CD4-positive, alpha-beta T cell treated with Interleukin-15 for 1 hour (primary cell): Measurements from ENCODE around the gene CRIM1.

Experiments
- DNase-seq: peaks from one replicate; pipeline ENCODE4 v3.0.0-alpha.2; 2020

CRIM1 gene

DNA sequence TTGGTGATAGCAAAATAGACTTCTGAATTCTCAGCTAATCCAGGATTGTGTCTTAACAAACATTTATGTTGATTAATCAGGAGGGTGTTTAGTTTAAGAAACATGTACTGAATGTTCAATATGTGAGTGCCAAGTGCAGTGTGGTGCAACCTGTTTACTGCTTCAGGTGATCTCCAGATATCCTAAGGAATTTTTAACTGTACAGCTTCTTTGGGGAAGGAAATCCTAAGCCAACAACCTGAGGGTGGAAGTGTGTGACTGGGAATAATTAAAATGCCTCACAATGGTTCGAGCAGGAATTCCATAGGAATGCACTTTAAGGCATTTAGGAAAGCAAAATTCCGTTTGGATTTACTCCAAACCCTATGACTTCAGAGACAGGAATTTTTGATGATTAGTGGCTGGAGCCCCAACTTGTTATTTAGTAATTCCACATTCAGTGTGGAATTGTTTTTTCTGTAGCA is 16.4 kb downstream of the CRIM1 start:
- no peak for DNase-seq

DNA sequence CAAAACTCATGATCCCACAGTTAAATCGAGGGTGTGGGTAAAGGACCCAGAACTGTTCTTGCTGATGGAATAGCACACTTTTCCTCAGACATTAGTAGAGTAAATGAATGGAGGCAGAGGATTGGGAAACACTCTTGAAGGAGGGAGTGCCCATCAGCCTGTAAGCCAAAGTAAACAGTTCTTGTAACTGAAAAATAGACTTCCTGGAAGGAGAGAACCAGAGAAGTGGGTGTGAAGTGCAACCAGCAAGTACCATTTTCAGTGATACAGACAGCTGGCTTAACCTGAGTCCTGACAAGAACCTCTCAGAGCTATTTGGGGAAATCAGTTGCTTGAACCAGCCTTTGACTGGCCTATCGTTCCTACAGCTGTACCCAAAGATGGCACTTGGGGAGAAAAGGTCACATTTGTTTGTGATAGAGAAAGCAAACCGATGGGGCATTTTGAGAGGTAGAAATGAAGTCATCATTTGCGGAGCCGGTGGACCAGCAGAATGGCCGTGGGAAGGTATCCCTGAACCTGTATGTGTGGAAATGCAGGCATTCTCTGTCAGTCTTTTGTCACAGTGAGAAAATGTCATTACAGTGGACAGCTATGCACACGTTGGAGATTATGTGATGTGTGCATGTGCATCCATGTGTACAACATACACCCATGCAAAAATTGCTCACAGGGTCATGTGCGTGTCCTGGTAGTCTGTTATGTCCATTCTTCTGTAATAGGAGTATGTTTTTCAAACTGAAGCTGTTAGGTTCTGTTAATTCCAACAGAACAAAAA is 17.8 kb downstream of the CRIM1 start:
- DNase-seq: no peak

DNA sequence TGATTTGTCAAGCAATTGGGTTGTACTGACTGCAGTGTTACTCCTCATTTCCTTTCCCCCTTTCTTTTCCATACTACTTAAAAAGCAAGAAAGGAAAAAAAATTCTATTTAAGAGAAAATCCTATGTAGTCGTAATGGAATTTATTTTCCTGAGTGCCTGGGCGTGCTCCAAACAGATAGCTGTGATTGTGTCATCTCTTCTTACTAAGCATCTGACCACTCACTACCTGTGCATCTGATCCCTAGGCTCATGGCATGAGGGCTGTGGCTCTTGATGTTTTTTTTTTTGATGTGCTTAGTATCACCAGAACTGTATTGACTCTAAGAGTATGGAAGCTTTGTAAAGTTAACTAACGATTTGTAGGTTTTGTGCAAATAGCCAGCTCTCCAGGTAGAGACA is 19.0 kb downstream of the CRIM1 start:
- DNase-seq: no peak

DNA sequence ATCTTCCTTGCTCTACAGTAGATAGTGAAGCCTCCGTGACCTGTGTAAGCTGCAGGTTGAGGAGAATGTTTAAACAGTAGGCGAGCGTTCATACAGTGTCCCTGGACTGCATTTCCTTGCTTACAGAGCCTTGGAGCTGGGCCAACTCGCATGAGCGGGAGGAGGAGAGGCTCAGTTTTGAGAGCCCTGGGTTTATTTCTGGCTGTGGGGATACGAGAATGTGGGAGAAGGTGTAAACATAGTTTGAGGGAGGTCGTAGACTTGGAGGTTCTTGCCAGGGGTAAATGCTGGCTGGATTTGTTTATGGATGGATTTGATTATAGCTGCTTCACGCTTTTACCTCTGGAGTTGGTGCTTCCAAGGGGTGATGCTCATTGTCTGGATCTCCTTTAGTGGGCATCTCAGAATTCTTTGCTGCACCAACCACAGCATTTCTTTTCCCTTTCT is 20.8 kb downstream of the CRIM1 start:
- DNase-seq: no peak

DNA sequence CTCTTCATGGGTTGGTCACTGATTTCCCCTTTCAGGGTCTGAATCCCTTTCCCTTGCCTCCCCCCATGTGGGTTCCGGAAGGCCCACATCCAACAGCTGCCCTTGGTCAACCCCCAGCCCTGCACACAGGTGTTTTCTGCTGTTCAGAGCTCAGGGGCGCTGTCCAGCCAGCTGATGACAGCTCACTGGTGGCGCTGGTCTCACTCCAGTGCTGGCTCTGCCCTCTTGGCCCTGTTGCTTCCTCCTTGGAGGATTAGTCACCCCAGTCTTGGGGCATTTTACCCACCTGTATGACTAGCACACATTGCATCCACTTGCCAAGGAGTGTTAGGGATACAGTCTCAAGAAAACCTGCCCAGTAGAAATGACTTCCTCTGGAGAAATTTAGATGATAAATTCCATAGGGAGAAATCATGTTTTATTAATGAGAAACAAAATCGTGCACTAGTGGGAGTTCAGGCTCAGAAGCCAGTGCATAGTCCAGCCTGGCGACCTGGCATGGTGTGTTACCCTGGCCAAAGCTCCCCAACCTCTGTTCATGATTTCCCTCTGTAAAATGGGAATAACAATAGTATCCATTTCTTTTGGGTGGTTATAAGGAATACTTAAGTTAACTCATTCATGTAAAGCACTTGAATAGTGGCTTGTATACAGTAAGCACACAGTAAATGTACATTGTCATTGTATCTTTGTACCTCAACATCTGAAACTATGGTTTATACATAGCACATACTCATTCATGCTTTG is 21.6 kb downstream of the CRIM1 start:
- DNase-seq: no peak

DNA sequence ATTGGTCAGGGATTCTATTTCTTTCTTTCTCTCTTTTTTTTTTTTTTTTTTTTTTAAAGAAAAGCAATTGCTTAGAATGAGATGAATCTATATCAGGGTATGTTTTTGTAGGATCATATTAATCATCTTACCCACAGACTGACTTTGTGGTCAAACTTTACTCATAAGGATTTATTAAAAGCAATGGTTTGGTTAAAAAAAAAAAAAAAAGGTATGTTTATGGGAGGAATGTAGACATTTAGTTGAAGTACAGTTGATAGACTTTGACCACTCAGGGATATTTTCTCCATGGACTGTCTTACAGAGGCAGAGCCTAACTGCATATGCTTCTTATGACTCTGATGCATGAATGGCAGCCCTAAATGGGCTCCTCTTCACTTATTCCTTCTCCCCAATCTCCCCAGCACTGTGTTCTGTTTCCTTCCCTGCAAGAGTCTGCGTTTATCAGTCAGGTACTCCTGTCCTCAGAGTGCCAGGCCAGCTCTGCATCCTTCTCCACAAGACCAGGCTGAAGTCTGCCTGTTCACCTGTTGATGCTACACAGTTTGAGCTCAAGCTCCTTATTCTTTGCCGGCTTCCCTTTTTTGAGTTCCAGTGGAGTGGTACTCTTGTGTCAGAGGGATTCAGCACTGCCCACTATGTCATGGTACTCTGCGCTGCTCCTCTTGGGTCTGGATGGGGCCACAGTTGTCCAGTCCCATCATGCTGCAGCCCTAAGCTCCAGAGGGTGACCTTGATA is 24.3 kb downstream of the CRIM1 start:
- no peak for DNase-seq

DNA sequence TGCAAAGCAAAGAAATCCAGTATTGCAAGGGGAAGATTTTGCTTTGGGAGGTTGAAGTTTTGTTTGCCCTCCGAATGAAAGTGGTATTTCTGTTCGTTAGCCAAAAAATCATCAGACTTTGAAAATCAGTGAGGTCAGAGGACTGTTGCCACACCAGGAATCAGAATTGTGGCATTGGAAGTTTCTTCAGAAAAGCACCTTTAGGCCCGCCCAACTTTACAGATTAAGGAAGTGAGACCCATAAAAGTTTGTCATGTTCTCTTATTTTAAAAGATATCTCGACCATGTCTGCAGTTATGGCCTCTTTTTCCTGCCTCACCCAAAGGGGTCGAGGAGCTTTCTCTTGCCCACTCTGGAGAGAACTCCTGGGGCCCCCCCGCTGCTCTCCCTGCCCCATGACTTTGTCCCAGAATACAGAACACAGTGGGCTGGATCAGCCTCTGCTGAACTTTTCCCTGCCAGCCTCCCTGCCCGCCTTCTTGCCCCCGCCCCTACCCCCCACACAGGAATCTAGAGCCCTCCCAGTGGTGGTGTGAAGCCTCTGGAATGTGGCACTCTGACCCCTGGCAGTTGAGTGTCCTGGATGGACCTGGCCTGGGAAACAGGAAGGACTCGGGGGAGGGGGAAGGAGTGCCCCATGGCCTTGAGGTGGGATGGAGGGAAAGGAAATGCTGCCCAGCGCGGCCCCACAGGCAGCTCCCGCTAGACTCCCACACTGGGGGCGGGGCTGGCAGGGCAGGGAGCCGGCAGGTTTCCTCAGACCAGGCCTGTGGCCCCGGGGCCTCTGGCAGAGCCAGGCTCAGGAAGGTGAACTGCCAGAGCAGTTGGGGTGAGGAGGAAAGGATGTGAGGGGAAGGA is 25.3 kb downstream of the CRIM1 start:
- no peak for DNase-seq

DNA sequence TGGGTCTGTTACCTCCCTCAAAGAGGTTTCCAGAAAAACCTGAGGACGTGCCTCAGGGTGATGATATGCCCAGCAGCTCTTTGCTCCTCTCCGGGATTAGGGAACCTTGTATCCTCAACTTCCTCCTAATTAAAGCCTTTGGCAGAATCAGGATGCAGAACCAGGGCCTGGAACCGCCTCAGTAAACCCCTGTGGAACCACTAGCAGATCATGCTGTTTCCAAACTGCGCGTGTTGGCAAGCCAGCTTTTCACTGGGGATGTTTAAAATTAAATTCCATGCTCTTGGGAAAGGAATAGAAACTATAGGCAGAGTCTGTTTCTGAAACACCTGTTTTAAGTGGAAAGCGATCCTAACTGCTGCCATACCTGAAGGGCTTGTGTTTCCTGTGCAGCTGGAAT is 26.4 kb downstream of the CRIM1 start:
- no peak for DNase-seq

DNA sequence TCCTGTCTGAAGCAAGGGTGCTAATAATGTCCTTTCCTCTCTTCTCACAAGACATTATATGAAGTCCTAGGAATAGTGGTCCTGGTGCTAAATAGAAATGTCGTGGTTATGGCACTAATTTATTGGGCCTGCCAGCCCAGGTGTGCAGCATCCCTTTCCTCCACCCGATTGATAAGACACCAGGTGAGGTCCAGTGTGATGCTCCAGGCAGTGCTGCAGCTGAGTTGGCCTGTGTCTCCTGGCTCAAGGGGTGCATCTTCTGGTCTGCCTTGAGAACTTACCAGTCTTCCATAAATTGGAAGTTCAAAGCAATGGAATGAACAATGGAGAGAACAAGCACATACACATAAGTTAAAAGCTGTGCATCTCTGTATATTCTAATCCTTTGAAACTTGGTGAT is 26.9 kb downstream of the CRIM1 start:
- no peak for DNase-seq

DNA sequence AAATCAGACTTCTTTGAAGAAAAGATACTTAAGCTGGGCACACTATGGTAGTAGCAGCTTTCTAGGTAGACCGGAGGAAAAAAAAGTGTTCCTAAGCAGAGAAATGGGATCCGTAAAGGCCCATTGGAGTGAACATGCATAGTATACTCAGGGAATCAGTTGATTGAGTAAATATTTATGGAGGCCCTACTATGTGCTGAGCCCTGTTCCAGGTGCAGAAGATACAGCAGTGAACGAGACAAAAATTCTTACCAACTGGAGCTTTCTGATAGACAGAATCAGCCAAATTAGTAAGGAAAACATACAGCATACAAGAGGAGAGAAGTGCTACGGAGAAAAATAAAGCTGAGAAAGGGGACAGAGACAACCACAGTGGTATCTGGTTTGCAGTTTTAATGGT is 28.1 kb downstream of the CRIM1 start:
- no peak for DNase-seq

DNA sequence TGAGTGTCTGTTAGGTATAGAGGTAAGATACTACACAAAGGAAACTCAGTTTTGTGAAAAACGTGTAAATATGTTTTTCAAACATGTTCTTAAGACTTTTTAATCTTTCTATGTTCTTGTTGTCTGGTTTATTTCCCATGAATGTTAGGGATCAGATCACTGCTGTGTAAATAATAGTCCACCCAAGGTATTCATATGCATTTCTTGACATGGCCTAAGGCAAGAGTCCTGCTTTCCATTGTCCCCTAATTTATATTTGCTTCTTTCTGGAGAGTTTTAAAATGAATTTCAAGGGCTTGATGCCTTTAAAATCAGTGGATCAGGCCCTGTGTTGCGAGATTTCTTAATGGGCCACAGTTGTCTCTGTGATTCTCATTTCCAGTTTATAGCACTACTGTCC is 28.9 kb downstream of the CRIM1 start:
- DNase-seq: no peak

DNA sequence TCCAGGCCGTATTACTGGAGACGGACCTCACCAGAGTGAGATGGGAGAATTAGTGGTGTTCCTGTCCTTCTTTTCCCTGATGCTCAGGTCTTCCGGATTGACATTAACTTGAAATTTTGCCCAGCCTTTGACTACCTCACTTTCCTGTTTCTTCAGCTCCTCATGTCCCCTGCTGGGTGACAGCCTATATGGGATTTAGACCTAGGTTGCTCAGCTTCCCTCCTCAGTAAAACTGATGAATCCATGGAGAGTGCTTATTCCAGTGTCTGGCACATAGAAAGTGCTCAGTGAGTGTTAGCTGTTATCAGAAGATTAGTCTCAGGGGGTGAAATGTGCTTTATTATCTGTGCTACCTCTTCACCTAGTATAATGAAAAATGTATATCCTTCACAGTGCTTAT is 30.0 kb downstream of the CRIM1 start:
- no peak for DNase-seq

DNA sequence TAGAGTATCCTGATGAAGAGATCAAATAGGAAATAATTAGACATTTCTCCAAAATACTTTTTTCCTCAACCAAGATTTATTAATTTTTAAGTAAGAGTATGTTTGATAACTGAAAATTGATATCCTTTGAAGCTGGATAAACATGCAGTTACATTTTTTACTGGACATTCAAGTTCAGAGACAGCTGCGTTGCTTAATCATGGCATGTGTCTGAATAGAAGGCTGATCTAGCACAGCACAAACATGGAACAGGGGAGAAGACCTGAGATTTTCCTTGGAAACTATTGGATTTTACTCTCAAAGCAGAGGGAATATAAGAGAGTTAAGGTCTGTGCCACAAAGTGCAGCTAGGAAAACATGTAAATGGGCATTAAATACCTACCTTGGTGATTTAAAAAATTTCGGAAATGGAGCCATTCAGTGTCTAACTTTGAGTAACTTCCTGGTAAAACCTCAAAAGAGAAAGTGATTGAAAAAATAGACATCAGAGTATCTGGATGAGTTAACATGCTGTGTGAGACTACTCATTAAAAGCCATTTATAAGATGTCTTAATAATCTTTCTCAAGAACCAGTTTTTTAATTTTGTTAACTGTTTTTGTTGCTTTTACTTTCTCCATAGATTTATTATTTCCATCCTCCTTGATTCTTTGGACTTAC is 31.8 kb downstream of the CRIM1 start:
- DNase-seq: no peak

DNA sequence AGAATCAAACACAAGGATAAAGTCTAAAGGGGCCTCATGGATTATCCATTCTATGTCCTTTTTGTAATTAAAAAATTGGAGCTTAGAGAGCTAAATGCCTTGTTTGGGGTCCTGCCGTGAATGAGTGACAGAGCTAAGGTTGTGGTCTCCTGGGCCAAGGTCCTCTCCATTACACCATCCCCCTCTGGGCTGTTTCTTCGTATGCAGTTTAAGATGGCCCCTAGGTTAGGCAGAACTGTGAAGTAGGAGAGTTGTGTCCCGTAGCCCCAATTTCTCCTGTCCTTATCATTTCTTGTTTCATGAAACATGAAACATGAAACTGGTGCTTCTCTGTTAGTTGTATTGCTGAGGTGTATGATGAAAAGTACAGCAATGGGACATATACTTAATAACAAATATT is 32.9 kb downstream of the CRIM1 start:
- DNase-seq: no peak

DNA sequence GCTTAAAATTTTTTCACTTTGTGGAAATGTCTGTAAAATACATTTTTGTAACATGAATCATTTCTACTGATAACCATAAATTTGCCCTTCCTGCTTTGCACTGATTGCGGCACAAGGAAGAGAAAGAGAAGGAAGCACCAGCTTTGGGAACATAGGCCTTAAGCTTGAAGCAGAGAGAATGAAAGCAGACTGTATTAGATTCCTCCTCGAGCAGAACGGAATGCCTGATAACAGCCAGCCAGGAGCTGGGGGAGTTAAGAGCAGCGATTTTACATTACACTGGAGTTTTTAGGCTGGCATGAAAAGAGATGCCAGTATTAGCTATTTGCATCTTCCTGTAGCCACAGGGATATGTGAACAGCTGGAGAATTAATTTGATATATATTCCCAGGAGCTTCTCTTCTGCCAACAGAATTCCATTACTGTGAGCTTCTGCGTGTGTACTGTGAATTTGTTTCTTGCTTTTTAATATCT is 33.5 kb downstream of the CRIM1 start:
- DNase-seq: no peak

DNA sequence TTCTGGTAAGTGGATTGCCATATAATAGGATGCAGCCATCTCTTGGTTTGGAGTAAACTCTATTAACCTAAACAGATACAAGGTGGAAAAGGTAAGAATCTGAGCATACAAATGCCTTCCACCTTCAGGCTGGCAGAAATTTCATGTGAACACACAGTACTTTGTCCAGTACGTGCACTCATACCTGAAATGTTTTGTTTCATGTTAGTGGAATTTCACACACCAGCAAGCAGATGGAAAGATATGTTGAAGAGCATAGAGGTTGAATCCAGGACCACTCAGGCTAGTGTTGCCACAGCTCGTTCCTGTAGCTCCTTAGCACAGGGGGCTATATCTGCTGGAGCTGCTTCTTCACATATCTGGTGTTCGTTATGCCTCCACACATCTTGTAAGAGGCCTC is 34.0 kb downstream of the CRIM1 start:
- no peak for DNase-seq

DNA sequence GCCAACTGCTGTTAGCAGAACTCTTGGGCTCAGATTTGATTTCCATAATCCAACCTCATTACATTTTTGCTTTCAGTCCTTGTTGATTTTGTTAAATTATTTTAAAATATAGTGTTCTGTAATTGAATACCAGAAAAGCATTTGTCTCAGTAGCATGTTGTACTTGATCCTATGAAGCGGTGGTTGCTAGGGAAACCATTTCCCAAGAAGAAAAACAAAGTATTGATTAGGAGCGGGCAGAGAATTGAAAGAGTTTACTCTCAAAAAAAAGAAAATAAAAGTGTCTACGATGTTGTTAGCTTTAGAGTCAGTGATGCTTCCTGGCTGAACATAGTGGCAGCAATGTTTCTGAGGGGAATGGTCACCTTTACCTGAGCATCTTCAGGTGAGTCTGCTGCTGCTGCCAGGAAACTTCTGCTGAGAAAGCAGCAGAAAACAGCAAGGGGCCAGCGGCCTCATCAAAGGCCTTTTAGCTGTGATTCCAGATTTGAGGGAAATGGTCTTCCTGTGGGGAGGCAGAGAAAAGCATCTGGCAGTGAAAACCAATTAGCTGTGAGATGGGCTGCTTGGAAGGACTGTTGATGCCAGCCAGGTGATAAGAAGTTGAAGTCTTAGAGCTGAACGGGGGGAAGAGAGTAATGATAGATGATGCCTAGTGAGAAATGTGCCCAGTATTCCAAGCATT is 37.1 kb downstream of the CRIM1 start:
- no peak for DNase-seq

DNA sequence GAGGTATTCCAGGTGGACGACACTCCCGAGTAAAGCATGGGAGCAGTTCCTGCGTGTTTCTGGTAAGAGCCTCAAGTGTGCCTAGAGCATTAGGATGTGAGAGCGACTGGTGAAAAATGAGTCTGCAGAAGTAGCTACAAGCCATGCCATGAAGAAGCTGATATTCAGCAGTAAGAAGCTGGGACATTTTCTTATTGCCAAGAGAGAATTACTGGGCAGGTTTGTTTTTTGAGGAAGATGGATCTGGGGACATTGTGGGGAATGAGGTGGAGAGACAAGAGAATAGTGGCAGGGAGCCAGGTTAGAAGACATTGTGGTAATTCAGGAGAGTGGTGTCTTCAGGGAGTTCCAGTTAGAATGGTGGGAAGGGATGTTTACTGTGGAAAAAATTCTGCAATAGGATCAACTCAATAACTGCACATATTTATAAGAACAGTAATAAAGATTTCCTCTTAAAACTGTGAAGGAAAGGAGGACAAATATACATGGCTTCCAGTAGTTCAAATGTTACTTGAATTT is 38.2 kb downstream of the CRIM1 start:
- DNase-seq: no peak

DNA sequence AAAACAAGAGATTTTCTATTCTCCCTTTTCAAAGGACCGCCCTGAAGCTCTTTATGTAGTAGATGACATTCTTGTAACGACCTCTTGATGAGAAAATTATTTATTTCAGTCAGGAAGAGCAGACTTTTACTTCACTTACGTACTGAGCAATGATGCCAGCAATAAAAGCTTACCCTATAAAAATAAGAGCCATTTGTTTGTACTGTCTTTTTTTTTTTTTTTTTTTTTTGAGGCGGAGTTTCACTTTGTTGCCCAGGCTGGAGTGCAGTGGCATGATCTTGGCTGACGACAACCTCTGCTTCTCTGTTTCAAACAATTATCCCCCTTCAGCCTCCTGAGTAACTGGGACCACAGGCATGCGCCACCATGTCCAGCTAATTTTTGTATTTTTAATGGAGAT is 39.2 kb downstream of the CRIM1 start:
- no peak for DNase-seq

DNA sequence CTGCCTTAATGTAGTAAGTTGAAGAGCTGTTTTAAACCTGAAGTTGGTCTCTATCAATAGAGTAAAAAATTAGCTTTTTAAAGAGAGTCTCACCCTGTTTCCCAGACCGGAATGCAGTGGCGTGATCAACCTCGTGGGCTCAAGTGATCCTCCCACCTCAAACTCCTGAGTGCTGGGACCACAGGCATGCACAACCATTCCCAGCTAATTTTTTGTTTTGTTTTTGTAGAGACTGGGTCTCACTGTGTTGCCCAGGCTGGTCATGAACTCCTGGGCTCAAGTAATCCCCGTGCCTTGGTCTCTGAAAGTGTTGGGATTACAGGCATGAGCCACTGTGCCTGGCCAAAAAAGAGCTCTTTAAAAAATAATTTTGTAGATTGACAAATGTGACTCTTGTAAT is 40.3 kb downstream of the CRIM1 start:
- DNase-seq: no peak

DNA sequence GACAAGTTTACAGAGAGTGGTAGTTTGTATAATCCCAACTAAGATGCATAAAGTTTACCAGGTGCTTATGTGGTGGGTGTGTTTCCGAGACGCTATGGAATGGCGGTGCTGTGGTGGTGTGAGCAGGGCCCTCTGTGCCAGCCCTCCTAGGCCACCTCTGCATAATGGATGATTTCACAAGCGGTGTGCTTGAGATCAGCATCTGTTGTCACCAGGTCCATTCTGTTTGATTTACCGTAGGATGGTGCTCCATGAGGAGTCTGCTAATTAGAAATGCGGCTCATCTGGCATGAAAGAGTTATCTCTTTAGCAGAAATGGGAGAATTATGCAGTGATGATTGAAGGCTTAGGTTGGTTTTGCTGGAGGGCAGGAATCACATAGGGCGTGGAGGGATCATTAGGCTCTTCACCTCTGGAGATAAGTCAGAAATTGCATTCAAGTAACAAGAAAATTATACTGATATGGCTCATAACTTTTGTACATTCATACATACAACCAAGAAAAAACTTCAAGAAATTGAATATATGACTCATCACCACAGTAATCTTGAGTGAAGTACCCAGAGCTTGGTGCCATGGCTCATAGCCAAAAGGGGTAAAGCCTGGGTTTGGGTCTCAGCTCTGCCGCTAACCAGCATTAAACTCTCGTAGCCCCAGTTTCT is 41.4 kb downstream of the CRIM1 start:
- DNase-seq: no peak
